Activated CD8-positive, alpha-beta T cell treated with anti-CD3 and anti-CD28 coated beads, Interleukin-2, amount 10 ng/mL, durations not matched to agents 7 days and 5 days (primary cell): Measurements from ENCODE around the gene MESP1. TPM values are rescaled to one million over a fixed set of nuclear protein-coding genes. Genes with fewer than 3 reads are reported as not detected.

Source experiments
- ATAC-seq: fragments of 150-1000 bp; cut with Tn5 transposase; one replicate; pipeline ENCODE4 v1.10.0; 2021; ENCODE audit warnings: moderate library complexity
- CTCF ChIA-PET: fragments of 350-600 bp; sonication (Branson Sonifier 250); formaldehyde crosslinking; loops from one replicate; lab custom pipeline; 2021; ENCODE audit warnings: antibody characterized with exemption; lab: Charles Lee
- POLR2A ChIA-PET: fragments of 350-600 bp; sonication (Branson Sonifier 250); formaldehyde crosslinking; loops from one replicate; lab custom pipeline; 2021; ENCODE audit warnings: antibody characterized with exemption; lab: Charles Lee
- DNase-seq: peaks from one replicate; pipeline ENCODE4 v3.0.0-alpha.2; 2020
- H3K27ac Mint-ChIP-seq: one replicate; pipeline ENCODE4 v1.8.0; 2021; ENCODE audit warnings: mild to moderate bottlenecking, mixed read lengths
- H3K27me3 Mint-ChIP-seq: one replicate; pipeline ENCODE4 v1.8.0; 2021; ENCODE audit warnings: low read depth, mixed read lengths
- H3K36me3 Mint-ChIP-seq: one replicate; pipeline ENCODE4 v1.8.0; 2021; ENCODE audit warnings: low read depth, mixed read lengths
- H3K4me1 Mint-ChIP-seq: one replicate; pipeline ENCODE4 v1.8.0; 2021; ENCODE audit warnings: low read depth, mixed read lengths
- H3K4me3 Mint-ChIP-seq: one replicate; pipeline ENCODE4 v1.8.0; 2021; ENCODE audit warnings: mild to moderate bottlenecking, mixed read lengths
- H3K9me3 Mint-ChIP-seq: one replicate; pipeline ENCODE4 v1.8.0; 2022; ENCODE audit warnings: mixed read lengths; ENCODE audit not compliant: insufficient read depth
- total RNA-seq, 2 experiments: library from RNA; stranded (reverse); gene quantifications; one replicate each; pipeline ENCODE4 v1.2.3, GENCODE V29; 2021

MESP1 gene
- total RNA-seq, 2 experiments from 2014 or later: 1.8 to 2.4 TPM

- H3K4me3 Mint-ChIP-seq: no peak overlapping the region
- DNase-seq (no peak), ATAC-seq (no peak)
- H3K27me3 Mint-ChIP-seq: no peaks in the 10 kb centered on the region
- H3K4me1 Mint-ChIP-seq: peaks cover 2% of the 10 kb centered on the region
- no peak overlapping the region for H3K27ac Mint-ChIP-seq
- ChIA-PET CTCF (interaction anchor here (1.7 kb wide), 1 partner anchor 132 kb away, joined by 5 read pairs; no protein-coding TSS in a partner anchor), POLR2A (no interaction called here)
- H3K36me3 Mint-ChIP-seq: no peaks in the 10 kb centered on the region
- no peaks in the 10 kb centered on the region for H3K9me3 Mint-ChIP-seq
Observed at GRCh38 chr15:89743011-89743410, 8.0 kb downstream of the MESP1 start.

GRCh38 chr15:89740137-89740536 lies 10.9 kb downstream of the MESP1 start:
- ChIA-PET CTCF (interaction anchor here (0.6 to 2.1 kb wide), 32 partner anchors 8 to 493 kb away, joined by 3 to 67 read pairs (median 4); partner anchors contain the start of gene MESP1), POLR2A (interaction anchor here (1.0 kb wide), 1 partner anchor 154 kb away, joined by 3 read pairs; the partner anchor contains the start of gene AP3S2)
- no peak overlapping the region for H3K4me3 Mint-ChIP-seq
- no peak overlapping the region for H3K27ac Mint-ChIP-seq
- peaks cover 4% of the 10 kb centered on the region for H3K27me3 Mint-ChIP-seq
- H3K4me1 Mint-ChIP-seq: peaks cover 2% of the 10 kb centered on the region
- DNase-seq: peak; percentile 79
- no peaks in the 10 kb centered on the region for H3K36me3 Mint-ChIP-seq
- H3K9me3 Mint-ChIP-seq: no peaks in the 10 kb centered on the region
- peak; percentile 90 for ATAC-seq

- ChIA-PET CTCF (interaction anchor here (0.7 kb wide), 1 partner anchor 139 kb away, joined by 4 read pairs; no protein-coding TSS in a partner anchor), POLR2A (no interaction called here)
- ATAC-seq (no peak), DNase-seq (no peak)
- Mint-ChIP-seq H3K36me3 (no peaks in the 10 kb centered on the region), H3K9me3 (no peaks in the 10 kb centered on the region), H3K27me3 (peaks cover 21% of the 10 kb centered on the region), H3K27ac (no peak overlapping the region), H3K4me3 (no peak overlapping the region), H3K4me1 (peaks cover 2% of the 10 kb centered on the region)
Observed at GRCh38 chr15:89735773-89736172, 15.3 kb downstream of the MESP1 start.

- ATAC-seq (no peak), DNase-seq (no peak)
- ChIA-PET POLR2A (no interaction called here), CTCF (interaction anchor here (1.4 to 1.8 kb wide), 2 partner anchors 8 to 28 kb away, joined by 5 read pairs; no protein-coding TSS in a partner anchor)
- peaks cover 21% of the 10 kb centered on the region for H3K27me3 Mint-ChIP-seq
- no peak overlapping the region for H3K4me3 Mint-ChIP-seq
- no peaks in the 10 kb centered on the region for H3K36me3 Mint-ChIP-seq
- no peaks in the 10 kb centered on the region for H3K9me3 Mint-ChIP-seq
- H3K4me1 Mint-ChIP-seq: no peaks in the 10 kb centered on the region
- H3K27ac Mint-ChIP-seq: no peak overlapping the region
Observed at GRCh38 chr15:89732451-89733172, 18.4 kb downstream of the MESP1 start.

- CTCF ChIA-PET: interaction anchor here (1.4 to 1.8 kb wide), 2 partner anchors 9 to 30 kb away, joined by 5 read pairs; no protein-coding TSS in a partner anchor
Observed at GRCh38 chr15:89731275-89731674, 19.8 kb downstream of the MESP1 start.

GRCh38 chr15:89728254-89728653 lies 22.8 kb downstream of the MESP1 start:
- Mint-ChIP-seq H3K4me3 (no peak overlapping the region), H3K36me3 (no peaks in the 10 kb centered on the region), H3K9me3 (no peaks in the 10 kb centered on the region), H3K4me1 (no peaks in the 10 kb centered on the region), H3K27ac (no peak overlapping the region), H3K27me3 (peaks cover 6% of the 10 kb centered on the region)
- ChIA-PET CTCF (interaction anchor here (0.9 to 2.2 kb wide), 2 partner anchors 12 to 33 kb away, joined by 4 to 14 read pairs; no protein-coding TSS in a partner anchor), POLR2A (no interaction called here)
- DNase-seq (no peak), ATAC-seq (no peak)

More at GRCh38 chr15:89731275-89731674, 19.8 kb downstream of the MESP1 start:
- DNase-seq: no peak
- Mint-ChIP-seq H3K4me3 (no peak overlapping the region), H3K9me3 (no peaks in the 10 kb centered on the region), H3K4me1 (no peaks in the 10 kb centered on the region), H3K27ac (no peak overlapping the region), H3K36me3 (no peaks in the 10 kb centered on the region), H3K27me3 (peaks cover 21% of the 10 kb centered on the region)
- no peak for ATAC-seq
- POLR2A ChIA-PET: no interaction called here

- Mint-ChIP-seq H3K27ac (no peak overlapping the region), H3K36me3 (no peaks in the 10 kb centered on the region), H3K4me3 (no peak overlapping the region), H3K4me1 (no peaks in the 10 kb centered on the region), H3K9me3 (no peaks in the 10 kb centered on the region), H3K27me3 (peaks cover 12% of the 10 kb centered on the region)
- CTCF ChIA-PET: no interaction called here
- ATAC-seq: no peak
- DNase-seq: no peak
- POLR2A ChIA-PET: no interaction called here
Observed at GRCh38 chr15:89725064-89725463, 26.0 kb downstream of the MESP1 start.

- no peaks in the 10 kb centered on the region for H3K4me1 Mint-ChIP-seq
- H3K9me3 Mint-ChIP-seq: no peaks in the 10 kb centered on the region
- no peak overlapping the region for H3K4me3 Mint-ChIP-seq
- peaks cover 12% of the 10 kb centered on the region for H3K27me3 Mint-ChIP-seq
- no peak overlapping the region for H3K27ac Mint-ChIP-seq
- H3K36me3 Mint-ChIP-seq: no peaks in the 10 kb centered on the region
- ATAC-seq (no peak), DNase-seq (no peak)
- ChIA-PET CTCF (no interaction called here), POLR2A (no interaction called here)
Observed at GRCh38 chr15:89724621-89725020, 26.4 kb downstream of the MESP1 start.

- Mint-ChIP-seq H3K36me3 (no peaks in the 10 kb centered on the region), H3K4me3 (no peak overlapping the region), H3K27me3 (peaks cover 14% of the 10 kb centered on the region), H3K27ac (no peak overlapping the region), H3K9me3 (no peaks in the 10 kb centered on the region), H3K4me1 (no peaks in the 10 kb centered on the region)
- ATAC-seq (no peak), DNase-seq (no peak)
- CTCF ChIA-PET: no interaction called here
- POLR2A ChIA-PET: no interaction called here
Observed at GRCh38 chr15:89723031-89723430, 28.0 kb downstream of the MESP1 start.

- no peaks in the 10 kb centered on the region for H3K36me3 Mint-ChIP-seq
- CTCF ChIA-PET: no interaction called here
- H3K27me3 Mint-ChIP-seq: peaks cover 17% of the 10 kb centered on the region
- H3K9me3 Mint-ChIP-seq: no peaks in the 10 kb centered on the region
- ATAC-seq (no peak), DNase-seq (no peak)
- H3K4me1 Mint-ChIP-seq: no peaks in the 10 kb centered on the region
- H3K27ac Mint-ChIP-seq: no peak overlapping the region
- no peak overlapping the region for H3K4me3 Mint-ChIP-seq
- POLR2A ChIA-PET: no interaction called here
Observed at GRCh38 chr15:89714775-89715174, 36.3 kb downstream of the MESP1 start.

- no peak overlapping the region for H3K27ac Mint-ChIP-seq
- no peaks in the 10 kb centered on the region for H3K4me1 Mint-ChIP-seq
- no peaks in the 10 kb centered on the region for H3K36me3 Mint-ChIP-seq
- H3K4me3 Mint-ChIP-seq: no peak overlapping the region
- ATAC-seq (no peak), DNase-seq (no peak)
- ChIA-PET POLR2A (no interaction called here), CTCF (no interaction called here)
- H3K9me3 Mint-ChIP-seq: no peaks in the 10 kb centered on the region
- peaks cover 39% of the 10 kb centered on the region for H3K27me3 Mint-ChIP-seq
Observed at GRCh38 chr15:89707577-89707976, 43.5 kb downstream of the MESP1 start.

- H3K27me3 Mint-ChIP-seq: peaks cover 42% of the 10 kb centered on the region
Observed at GRCh38 chr15:89704411-89704810, 46.6 kb downstream of the MESP1 start.

More at GRCh38 chr15:89704411-89704810, 46.6 kb downstream of the MESP1 start:
- Mint-ChIP-seq H3K4me1 (no peaks in the 10 kb centered on the region), H3K4me3 (no peak overlapping the region), H3K27ac (no peak overlapping the region), H3K36me3 (no peaks in the 10 kb centered on the region), H3K9me3 (no peaks in the 10 kb centered on the region)
- no peak for ATAC-seq
- DNase-seq: no peak
- CTCF ChIA-PET: no interaction called here
- POLR2A ChIA-PET: no interaction called here
